A549 (cell line): ENCODE measurements around the gene TCF7L2. TPM values are rescaled to one million over a fixed set of nuclear protein-coding genes. Genes with fewer than 3 reads are reported as not detected.

Experiments
- ATAC-seq, 2 experiments: fragments of 200-7000 bp in 1 of 2; fragments of >200 bp in 1 of 2; cut with Nextera tagmentation in 1 of 2; cut with Tn5 transposase in 1 of 2; 3 replicates each; pipeline versions ENCODE4 v1.8.0 to v1.9.1; 2018 to 2020; ENCODE audit warnings: mild to moderate bottlenecking in 1 of 2, moderate library complexity in 1 of 2
- CTCF ChIA-PET: fragments of 300-600 bp; sonication (Branson Sonifier 250); formaldehyde crosslinking; extraction: SDS; loops from one replicate; lab custom pipeline; 2021; ENCODE audit warnings: antibody characterized with exemption, inconsistent platforms; lab: Yijun Ruan, JAX
- POLR2A ChIA-PET: fragments of 350-600 bp; formaldehyde crosslinking; extraction: SDS; loops from one replicate; lab custom pipeline; 2021; ENCODE audit warnings: antibody characterized with exemption, inconsistent platforms; lab: Yijun Ruan, JAX
- DNase-seq, 2 experiments: peaks; one replicate each; pipeline versions ENCODE4 v3.0.0 to v3.0.0-alpha.2; 2011 to 2016; ENCODE audit warnings: low read depth in 1 of 2, low spot score in 1 of 2
- FAIRE-seq: peaks from 2 replicates; lab custom pipeline; 2011; peaks lifted over from hg19 to GRCh38; lab: Jason Lieb, UNC
- H3K27ac ChIP-seq, 2 experiments: fragments of >200 bp; sonication (Bioruptor Twin); formaldehyde crosslinking; 3 replicates each; pipeline ENCODE4 v1.5.1; 2016 to 2017
- H3K4me1 ChIP-seq: fragments of >200 bp; sonication (Bioruptor Twin); formaldehyde crosslinking; 3 replicates; pipeline ENCODE4 v1.6.1; 2016
- H3K4me2 ChIP-seq: fragments of >200 bp; sonication (Bioruptor Twin); formaldehyde crosslinking; 3 replicates; pipeline ENCODE4 v1.6.1; 2016
- H3K4me3 ChIP-seq: fragments of >200 bp; sonication (Bioruptor Twin); formaldehyde crosslinking; 3 replicates; pipeline ENCODE4 v1.5.1; 2016
- H3K9me3 ChIP-seq: fragments of >200 bp; sonication (Bioruptor Twin); formaldehyde crosslinking; 3 replicates; pipeline ENCODE4 v1.6.1; 2016
- BCL3 ChIP-seq: fragments of >200 bp; sonication (Bioruptor Twin); formaldehyde crosslinking; IDR thresholded peaks from 3 replicates; pipeline ENCODE4 v1.6.1; 2016
- CBX2 ChIP-seq: fragments of 200-600 bp; sonication (generic); IDR thresholded peaks from 2 replicates; pipeline ENCODE4 v1.6.1; 2016; ENCODE audit warnings: low read depth, mild to moderate bottlenecking, borderline replicate concordance
- CHD2 ChIP-seq: fragments of 150-350 bp; IDR thresholded peaks from 2 replicates; pipeline ENCODE4 v1.6.1; 2014; ENCODE audit warnings: low read length; ENCODE audit not compliant: partially characterized antibody
- E2F6 ChIP-seq: IDR thresholded peaks from 2 replicates; pipeline ENCODE4 v1.6.1; 2012; ENCODE audit warnings: low read depth, borderline replicate concordance
- EHMT2 ChIP-seq: fragments of 200-600 bp; sonication (generic); IDR thresholded peaks from 2 replicates; pipeline ENCODE4 v1.6.1; 2016; ENCODE audit warnings: antibody characterized with exemption, low read depth, mild to moderate bottlenecking, moderate library complexity
- ELK1 ChIP-seq: fragments of 150-350 bp; IDR thresholded peaks from 2 replicates; pipeline ENCODE4 v1.6.1; 2014; ENCODE audit warnings: low read depth, mild to moderate bottlenecking, low read length
- FOSB ChIP-seq: fragments of 250-450 bp; sonication (Bioruptor Pico); IDR thresholded peaks from 2 replicates; pipeline ENCODE4 v1.5.0; 2020; ENCODE audit warnings: mild to moderate bottlenecking, moderate library complexity
- HOXB13 ChIP-seq: fragments of 250-450 bp; sonication (Bioruptor Pico); IDR thresholded peaks from 2 replicates; pipeline ENCODE4 v1.5.0; 2020; ENCODE audit warnings: low read depth, mild to moderate bottlenecking, moderate library complexity
- JUNB ChIP-seq: fragments of >200 bp; sonication (Bioruptor Twin); formaldehyde crosslinking; IDR thresholded peaks from 2 replicates; pipeline ENCODE4 v1.6.1; 2016
- KDM5A ChIP-seq: fragments of 200-600 bp; sonication (generic); IDR thresholded peaks from 2 replicates; pipeline ENCODE4 v1.6.1; 2016; ENCODE audit warnings: antibody characterized with exemption, mild to moderate bottlenecking
- MAFK ChIP-seq: fragments of 450-650 bp; IDR thresholded peaks from 2 replicates; pipeline ENCODE4 v1.6.1; 2014; ENCODE audit not compliant: partially characterized antibody
- MAX ChIP-seq: IDR thresholded peaks from 2 replicates; pipeline ENCODE4 v1.6.1; 2012
- NFE2L2 ChIP-seq: fragments of 150-350 bp; conservative IDR thresholded peaks from 2 replicates; pipeline ENCODE4 v1.6.1; 2014; ENCODE audit warnings: low read length
- NPAS2 ChIP-seq: fragments of 250-450 bp; sonication (Bioruptor Pico); IDR thresholded peaks from 2 replicates; pipeline ENCODE4 v1.8.0; 2022; ENCODE audit warnings: mild to moderate bottlenecking, moderate library complexity, borderline replicate concordance
- NR3C1 ChIP-seq: fragments of >200 bp; sonication (Bioruptor Twin); formaldehyde crosslinking; IDR thresholded peaks from 3 replicates; pipeline ENCODE4 v1.6.1; 2017
- PHF8 ChIP-seq: fragments of 200-600 bp; sonication (generic); IDR thresholded peaks from 2 replicates; pipeline ENCODE4 v1.6.1; 2016; ENCODE audit warnings: low read depth, mild to moderate bottlenecking, antibody characterized with exemption, moderate library complexity, borderline replicate concordance
- POLR2AphosphoS2 ChIP-seq: conservative IDR thresholded peaks from 2 replicates; pipeline ENCODE4 v1.6.1; 2012; ENCODE audit warnings: low read length, improper control_type of control experiment, inconsistent platforms
- RAD21 ChIP-seq, 2 experiments: fragments of >200 bp in 1 of 2; sonication (Bioruptor Twin) in 1 of 2; formaldehyde crosslinking in 1 of 2; IDR thresholded peaks in 1 of 2; conservative IDR thresholded peaks in 1 of 2; 2 replicates in 1 of 2; 3 replicates in 1 of 2; pipeline ENCODE4 v1.6.1; 2012 to 2018; ENCODE audit warnings: inconsistent platforms in 1 of 2
- RCOR1 ChIP-seq: fragments of 150-350 bp; IDR thresholded peaks from 2 replicates; pipeline ENCODE4 v1.6.1; 2014; ENCODE audit warnings: antibody characterized with exemption, low read length, low read depth
- REST ChIP-seq: fragments of 200-600 bp; sonication (generic); IDR thresholded peaks from 2 replicates; pipeline ENCODE4 v1.6.1; 2016; ENCODE audit warnings: antibody characterized with exemption, mild to moderate bottlenecking, moderate library complexity
- RFX5 ChIP-seq: fragments of 450-650 bp; IDR thresholded peaks from 2 replicates; pipeline ENCODE4 v1.7.1; 2014; ENCODE audit warnings: antibody characterized with exemption, mild to moderate bottlenecking, moderate library complexity
- TFCP2L1 ChIP-seq: fragments of 250-450 bp; sonication (Bioruptor Pico); IDR thresholded peaks from 2 replicates; pipeline ENCODE4 v1.5.0; 2021; ENCODE audit warnings: mild to moderate bottlenecking
- TP53 ChIP-seq: fragments of 250-450 bp; sonication (Bioruptor Pico); IDR thresholded peaks from 2 replicates; pipeline ENCODE4 v1.5.0; 2021; ENCODE audit warnings: mild to moderate bottlenecking, moderate library complexity
- ZC3H11A ChIP-seq: fragments of 450-650 bp; IDR thresholded peaks from 2 replicates; pipeline ENCODE4 v1.6.1; 2014; ENCODE audit warnings: antibody characterized with exemption, mild to moderate bottlenecking
- ZFP36 ChIP-seq: fragments of 450-650 bp; IDR thresholded peaks from 2 replicates; pipeline ENCODE4 v1.6.1; 2014; ENCODE audit warnings: borderline replicate concordance; ENCODE audit not compliant: partially characterized antibody
- ZNF302 ChIP-seq: fragments of 250-450 bp; sonication (Bioruptor Pico); IDR thresholded peaks from 2 replicates; pipeline ENCODE4 v1.9.0; 2021; ENCODE audit warnings: inconsistent platforms, mild to moderate bottlenecking, moderate library complexity
- ZSCAN20 ChIP-seq: fragments of 250-450 bp; sonication (Bioruptor Pico); IDR thresholded peaks from 2 replicates; pipeline ENCODE4 v1.8.0; 2022; ENCODE audit warnings: mild to moderate bottlenecking, moderate library complexity
- WGBS: methylation state at CpG from one replicate; pipeline ENCODE4 v1.1.6; 2017; ENCODE audit errors: missing lambda C conversion rate; 5-methylcytosine and 5-hydroxymethylcytosine counted together
- polyA plus RNA-seq, 4 experiments: library from polyadenylated mRNA; depleted of rRNA in 3 of 4; stranded (reverse); fragments of >200 nt; fragmentation: RNase III in 1 of 4; extraction: RNeasy Plus Mini Kit Qiagen cat#74134 plus additional on column Dnase treatment in 1 of 4; gene quantifications; 2 replicates in 3 of 4; 3 replicates in 1 of 4; pipeline ENCODE4 v1.2.3, GENCODE V29; 2011 to 2017

Gene TCF7L2
- polyA plus RNA-seq, 2 of the 4 experiments (the other 2 are of a cell fraction) = 11.3 to 14.5 TPM

- Histone ChIP-seq H3K27ac (peak overlapping the region in 1 of 2 experiments; percentile 62; a peak in 1 of 6 replicates), H3K4me3 (no peak overlapping the region), H3K9me3 (no peaks in the 10 kb centered on the region), H3K4me1 (peaks cover 58% of the 10 kb centered on the region), H3K4me2 (peak overlapping the region; percentile 62; the same call in 2 of the 3 replicates)
- no peak for FAIRE-seq
- ChIA-PET POLR2A (no interaction called here), CTCF (no interaction called here)
- DNase-seq = no peak
- 68% methylated on average over 1 of the region's 1 CpG for WGBS
- no peak for ATAC-seq
- TF ChIP-seq CBX2 (no peak), NPAS2 (no peak), KDM5A (no peak), ELK1 (no peak), TFCP2L1 (CRISPR knock-in tag) (no peak), RFX5 (no peak), E2F6 (no peak), NFE2L2 (no peak), REST (no peak), MAX (no peak), RCOR1 (no peak), TP53 (CRISPR knock-in tag) (no peak), ZSCAN20 (CRISPR knock-in tag) (no peak), ZFP36 (no peak), MAFK (no peak), HOXB13 (CRISPR knock-in tag) (no peak), ZC3H11A (no peak), PHF8 (no peak)
Measured at GRCh38 chr10:113113918-113114317, 163.9 kb downstream of the TCF7L2 start.

- TF ChIP-seq TP53 (CRISPR knock-in tag) = no peak
- ChIA-PET POLR2A (no interaction called here), CTCF (interaction anchor here (0.8 kb wide), 1 partner anchor 17 kb away, joined by 3 read pairs; no protein-coding TSS in a partner anchor)
- DNase-seq (no peak), ATAC-seq (no peak), FAIRE-seq (no peak)
- Histone ChIP-seq H3K4me2 (no peak overlapping the region), H3K4me3 (no peak overlapping the region), H3K27ac (no peak overlapping the region; a peak in 1 of 6 replicates), H3K4me1 (peaks cover 57% of the 10 kb centered on the region), H3K9me3 (no peaks in the 10 kb centered on the region)
- 84% methylated on average over 10 of the region's 10 CpGs for WGBS
Measured at GRCh38 chr10:113115556-113115955, 165.5 kb downstream of the TCF7L2 start.

GRCh38 chr10:113118882-113119281, 168.8 kb downstream of the TCF7L2 start:
- FAIRE-seq = no peak
- ATAC-seq = no peak
- no peak for TF ChIP-seq CHD2
- TF ChIP-seq E2F6 = no peak
- no peak for TF ChIP-seq TP53 (CRISPR knock-in tag)
- no peak for TF ChIP-seq JUNB
- TF ChIP-seq RAD21 (conservative IDR thresholded peaks at IDR 0.05 in 1 of 2, IDR thresholded peaks at IDR 0.05 in 1 of 2) = no peak
- TF ChIP-seq CBX2 = no peak
- TF ChIP-seq POLR2AphosphoS2 = no peak
- no peak for TF ChIP-seq ZNF302
- TF ChIP-seq FOSB (CRISPR knock-in tag) = no peak
- no peak for TF ChIP-seq ZC3H11A
- no peak for TF ChIP-seq NR3C1
- TF ChIP-seq MAFK = no peak
- no peak for TF ChIP-seq BCL3
- TF ChIP-seq EHMT2 = no peak
- no peak for TF ChIP-seq HOXB13 (CRISPR knock-in tag)
- Histone ChIP-seq H3K4me2 (no peak overlapping the region), H3K9me3 (no peaks in the 10 kb centered on the region), H3K27ac (no peak overlapping the region), H3K4me1 (peaks cover 25% of the 10 kb centered on the region), H3K4me3 (no peak overlapping the region)
- POLR2A ChIA-PET = no interaction called here
- CTCF ChIA-PET = no interaction called here
- DNase-seq = no peak
- WGBS = 96% methylated on average over 15 of the region's 15 CpGs
